Fibroblast of skin of left quadriceps (primary cell): ENCODE data around the gene NTNG1.

Experiments
- DNase-seq, 2 experiments: peaks; one replicate each; pipeline ENCODE4 v3.0.0-alpha.2; 2013; ENCODE audit warnings: low read depth in 2 of 2

NTNG1 gene

DNA sequence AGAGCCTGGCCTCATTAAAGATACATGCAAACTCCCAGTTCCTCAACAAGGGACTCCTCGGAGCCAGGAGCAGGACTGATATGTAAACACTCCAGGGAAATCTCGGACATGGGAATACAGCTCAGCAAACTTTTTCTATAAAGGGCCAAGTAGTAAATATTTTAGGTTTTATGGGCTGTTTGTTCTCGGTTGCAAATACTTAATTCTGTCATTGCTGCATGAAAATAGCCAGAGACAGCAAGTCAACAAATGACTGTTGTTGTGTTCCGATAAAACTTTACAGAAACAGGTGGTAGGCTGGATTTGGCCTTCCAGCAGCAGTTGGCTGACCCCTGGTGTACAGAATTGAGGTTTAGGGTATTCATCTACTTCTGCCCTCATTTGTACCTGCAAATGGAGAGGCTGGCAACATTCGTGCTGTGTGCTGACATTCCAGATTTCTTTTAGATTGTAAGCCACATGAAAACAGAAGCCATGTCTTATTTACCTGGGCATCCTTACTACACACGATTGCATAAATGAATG, 360.3 kb downstream of the NTNG1 start:
- DNase-seq: no peak

DNA sequence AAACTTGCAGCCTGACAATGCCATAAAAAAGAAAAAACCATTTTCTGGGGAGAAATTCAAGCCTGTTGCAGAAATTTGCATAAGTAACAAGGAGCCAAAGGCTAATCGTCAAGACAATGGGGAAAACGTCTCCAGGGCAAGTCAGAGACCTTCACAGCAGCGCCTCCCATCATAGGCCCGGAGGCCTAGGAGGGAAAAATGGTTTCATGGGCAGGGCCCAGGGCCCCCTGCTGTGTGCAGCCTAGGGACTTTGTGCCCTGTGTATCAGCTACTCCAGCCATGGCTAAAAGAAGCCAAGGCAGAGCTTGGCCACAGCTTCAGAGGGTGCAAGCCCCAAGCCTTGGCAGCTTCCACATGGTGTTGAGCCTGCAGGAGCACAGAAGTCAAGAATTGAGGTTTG, 369.5 kb downstream of the NTNG1 start:
- DNase-seq: no peak

GRCh38 chr1:107512836-107513235, 372.0 kb downstream of the NTNG1 start:
- no peak for DNase-seq

DNA sequence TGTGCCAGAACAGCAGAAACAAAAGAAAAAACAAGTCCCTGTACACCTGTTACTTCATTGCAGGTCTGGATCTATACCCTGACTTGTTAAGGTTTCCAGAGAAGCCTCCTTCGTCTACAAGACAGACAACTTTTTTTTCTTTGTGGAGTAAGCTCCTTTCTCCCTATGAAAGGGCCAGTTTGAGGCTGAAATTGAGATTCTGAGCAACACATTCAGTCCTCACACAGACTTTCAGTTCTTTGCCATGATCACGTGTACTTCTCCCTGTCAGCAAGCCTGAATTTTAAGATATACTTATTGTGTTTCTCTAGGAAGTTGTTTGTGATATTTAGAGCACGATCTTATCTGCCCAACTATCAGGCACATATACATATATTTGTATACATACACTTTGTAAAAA, 374.0 kb downstream of the NTNG1 start:
- DNase-seq: no peak

GRCh38 chr1:107515702-107516101, 374.9 kb downstream of the NTNG1 start:
- no peak for DNase-seq

- no peak for DNase-seq
Observed at GRCh38 chr1:107523061-107523460, 382.2 kb downstream of the NTNG1 start.

- no peak for DNase-seq
Observed at GRCh38 chr1:107523736-107524135, 382.9 kb downstream of the NTNG1 start.

DNA sequence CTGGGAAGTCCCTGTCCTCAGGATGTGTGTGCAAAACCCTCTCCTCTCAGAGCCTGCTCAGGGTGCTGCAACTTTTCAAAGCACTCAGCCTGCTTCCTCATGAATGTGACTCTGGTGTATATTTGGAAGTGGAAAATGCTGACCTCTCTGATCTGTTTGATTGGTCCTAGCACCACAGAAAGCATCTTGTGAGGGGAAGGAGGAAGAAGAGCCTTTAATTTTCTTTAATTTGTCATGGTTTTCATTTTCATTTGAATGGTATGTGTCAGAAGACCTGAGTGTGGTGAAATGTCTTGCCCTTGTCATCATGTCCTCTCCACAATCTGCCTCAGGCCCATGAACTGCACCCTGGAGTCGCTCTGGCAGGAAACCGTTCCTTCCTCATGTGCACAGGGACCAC, 383.5 kb downstream of the NTNG1 start:
- no peak for DNase-seq

GRCh38 chr1:107525145-107525544, 384.3 kb downstream of the NTNG1 start:
- DNase-seq: no peak

- no peak for DNase-seq
Observed at GRCh38 chr1:107525961-107526360, 385.1 kb downstream of the NTNG1 start.

DNA sequence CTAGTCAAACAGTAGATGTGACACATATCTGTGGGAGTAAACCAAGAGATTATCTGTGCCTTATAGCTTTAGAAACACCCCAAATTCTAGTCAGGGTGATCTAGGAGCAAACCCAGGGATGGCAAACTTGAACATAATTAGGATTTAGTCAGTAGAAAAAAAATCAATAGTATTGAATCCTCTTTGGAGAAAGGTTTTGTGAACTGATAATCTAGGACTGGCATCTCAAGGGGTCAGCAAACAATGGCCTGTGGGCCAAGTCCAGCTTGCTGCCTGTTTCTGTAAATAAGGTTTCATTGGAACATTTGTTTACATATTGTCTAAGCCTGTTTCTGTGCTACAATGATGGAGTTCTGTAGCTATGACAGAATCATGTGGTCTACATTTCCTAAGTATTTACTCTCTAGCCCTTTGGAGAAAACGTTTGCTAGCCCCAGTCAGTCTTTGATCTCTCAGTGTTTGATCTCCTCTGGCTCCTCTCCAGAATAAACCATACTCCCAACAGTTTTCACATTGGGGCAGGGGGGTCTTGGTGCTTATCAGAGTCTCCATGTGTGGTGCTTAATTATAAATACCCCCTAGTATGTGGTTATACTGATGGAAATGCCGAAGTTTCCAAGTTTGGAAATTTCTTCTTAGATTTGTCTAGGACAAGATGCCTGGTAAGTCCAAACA, 385.8 kb downstream of the NTNG1 start:
- DNase-seq: no peak

DNA sequence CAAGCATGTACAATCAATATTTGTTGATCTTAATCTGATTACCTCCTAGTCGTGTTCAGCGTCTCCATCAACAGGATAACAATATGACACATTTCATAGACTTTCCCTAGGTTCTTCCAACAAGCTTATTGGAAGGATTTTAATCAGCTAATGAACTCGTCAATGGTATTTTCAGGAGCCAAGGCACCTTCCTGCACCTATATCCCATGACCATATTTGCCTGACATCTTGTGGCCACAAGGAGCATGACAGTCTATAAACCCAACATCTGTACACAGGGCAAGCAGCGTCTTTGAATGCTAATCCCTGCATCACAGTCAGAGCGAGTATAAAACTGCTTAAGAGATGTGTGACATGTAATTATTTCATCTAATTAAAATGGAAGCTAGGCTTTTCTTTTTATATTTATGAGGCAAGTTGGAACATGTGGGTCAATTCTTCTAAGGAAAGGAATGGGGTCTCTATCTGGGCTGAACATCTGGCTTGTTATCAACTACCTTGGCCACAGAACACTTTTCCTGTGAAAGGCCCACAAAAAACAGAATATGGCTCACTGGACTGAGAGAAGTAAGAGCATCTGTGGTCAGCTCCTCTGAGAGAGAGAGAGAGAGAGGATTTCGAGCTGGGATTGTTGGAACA, 388.8 kb downstream of the NTNG1 start:
- peak; percentile 34 to 41 for DNase-seq

GRCh38 chr1:107530543-107530942, 389.7 kb downstream of the NTNG1 start:
- no peak for DNase-seq

GRCh38 chr1:107531065-107531908, 390.4 kb downstream of the NTNG1 start:
- DNase-seq: no peak

GRCh38 chr1:107532318-107532717, 391.5 kb downstream of the NTNG1 start:
- no peak for DNase-seq
